DMS153 (cell line): Measurements from ENCODE around the gene ZDHHC11.
"Not testable (repeated sequence)": the region's sequence is repeated elsewhere in the genome, so short reads cannot be mapped to it uniquely, and the experiment has no call there.

Experiments
- DNase-seq: peaks from one replicate; lab custom pipeline; 2025; lab: John Stamatoyannopoulos, UW

Gene ZDHHC11

GRCh38 chr5:858726-859125 lies 7.9 kb upstream of the ZDHHC11 start:
- DNase-seq = no peak

GRCh38 chr5:856531-857425 lies 6.0 kb upstream of the ZDHHC11 start:
- no peak for DNase-seq

DNA sequence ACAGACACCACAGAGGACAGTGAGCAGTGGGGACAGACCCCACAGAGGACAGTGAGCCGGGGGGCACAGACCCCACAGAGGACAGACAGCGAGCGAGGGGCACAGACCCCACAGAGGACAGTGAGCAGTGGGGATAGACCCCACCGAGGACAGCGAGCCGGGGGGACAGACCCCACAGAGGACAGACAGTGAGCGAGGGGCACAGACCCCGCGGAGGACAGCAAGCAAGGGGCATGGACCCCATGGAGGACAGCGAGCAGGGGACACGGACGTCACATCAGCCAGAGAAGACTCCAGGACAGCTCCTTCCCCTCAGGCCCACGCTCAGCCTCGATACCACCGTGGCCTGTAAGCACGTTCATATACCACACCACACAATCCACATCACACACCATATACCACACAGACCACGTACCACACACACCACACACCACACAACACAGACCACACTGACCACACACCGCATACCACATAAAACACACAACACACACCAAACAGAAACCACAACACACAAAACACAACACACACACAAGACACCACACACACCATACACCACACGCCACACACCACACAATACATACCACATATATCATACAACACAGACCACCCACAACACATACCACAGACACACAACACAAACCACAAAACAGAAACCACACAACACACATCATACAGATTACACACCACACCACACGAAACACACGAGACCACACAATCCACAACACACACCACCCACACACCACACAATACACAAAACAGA lies 5.2 kb upstream of the ZDHHC11 start:
- no peak for DNase-seq

DNA sequence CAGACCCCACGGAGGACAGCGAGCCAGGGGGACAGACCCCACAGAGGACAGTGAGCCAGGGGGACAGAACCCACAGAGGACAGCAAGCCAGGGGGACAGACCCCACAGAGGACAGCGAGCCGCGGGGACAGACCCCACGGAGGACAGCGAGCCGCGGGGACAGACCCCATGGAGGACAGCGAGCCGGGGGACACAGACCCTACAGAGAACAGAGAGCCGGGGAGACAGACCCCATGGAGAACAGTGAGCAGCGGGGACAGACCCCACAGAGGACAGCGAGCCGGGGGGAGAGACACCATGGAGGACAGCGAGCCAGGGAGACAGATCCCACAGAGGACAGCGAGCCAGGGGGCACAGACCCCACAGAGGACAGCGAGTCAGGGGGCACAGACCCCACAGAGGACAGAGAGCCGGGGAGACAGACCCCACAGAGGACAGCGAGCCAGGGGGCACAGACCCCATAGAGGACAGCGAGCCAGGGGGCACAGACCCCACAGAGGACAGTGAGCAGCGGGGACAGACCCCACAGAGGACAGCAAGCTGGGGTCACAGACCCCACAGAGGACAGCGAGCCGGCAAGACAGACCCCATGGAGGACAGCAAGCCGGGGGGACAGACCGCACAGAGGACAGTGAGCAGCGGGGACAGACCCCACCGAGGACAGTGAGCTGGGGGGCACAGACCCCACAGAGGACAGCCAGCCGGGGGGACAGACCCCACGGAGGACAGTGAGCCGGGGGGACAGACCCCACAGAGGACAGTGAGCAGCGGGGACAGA lies 4.4 kb upstream of the ZDHHC11 start:
- DNase-seq = no peak

DNA sequence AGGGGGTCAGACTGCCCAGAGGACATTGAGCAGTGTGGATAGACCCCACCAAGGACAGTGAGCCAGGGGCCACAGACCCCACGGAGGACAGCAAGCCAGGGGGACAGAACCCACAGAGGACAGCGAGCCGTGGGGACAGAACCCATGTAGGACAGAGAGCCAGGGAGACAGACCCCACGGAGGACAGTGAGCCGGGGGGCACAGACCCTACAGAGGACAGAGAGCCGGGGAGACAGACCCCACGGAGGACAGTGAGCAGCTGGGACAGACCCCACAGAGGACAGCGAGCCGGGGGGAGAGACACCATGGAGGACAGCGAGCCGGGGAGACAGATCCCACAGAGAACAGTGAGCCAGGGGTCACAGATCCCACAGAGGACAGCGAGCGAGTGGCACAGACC lies 3.4 kb upstream of the ZDHHC11 start:
- DNase-seq = no peak

DNA sequence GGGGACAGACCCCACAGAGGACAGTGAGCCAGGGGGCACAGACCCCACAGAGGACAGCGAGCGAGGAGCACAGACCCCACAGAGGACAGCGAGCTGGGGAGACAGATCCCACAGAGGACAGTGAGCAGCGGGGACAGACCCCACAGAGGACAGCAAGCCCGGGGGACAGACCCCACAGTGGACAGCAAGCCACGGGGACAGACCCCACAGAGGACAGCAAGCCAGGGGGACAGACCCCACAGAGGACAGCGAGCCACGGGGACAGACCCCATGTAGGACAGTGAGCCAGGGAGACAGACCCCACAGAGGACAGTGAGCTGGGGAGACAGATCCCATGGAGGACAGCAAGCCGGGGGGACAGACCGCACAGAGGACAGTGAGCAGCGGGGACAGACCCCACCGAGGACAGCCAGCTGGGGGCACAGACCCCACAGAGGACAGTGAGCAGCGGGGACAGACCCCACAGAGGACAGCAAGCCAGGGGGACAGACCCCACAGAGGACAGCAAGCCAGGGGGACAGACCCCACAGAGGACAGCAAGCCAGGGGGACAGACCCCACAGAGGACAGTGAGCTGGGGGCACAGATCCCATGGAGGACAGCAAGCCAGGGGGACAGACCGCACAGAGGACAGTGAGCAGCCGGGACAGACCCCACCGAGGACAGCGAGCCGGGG lies 2.8 kb upstream of the ZDHHC11 start:
- not testable (repeated sequence) for DNase-seq

- DNase-seq = no peak
Measured at GRCh38 chr5:852431-853401, 1.9 kb upstream of the ZDHHC11 start.

DNA sequence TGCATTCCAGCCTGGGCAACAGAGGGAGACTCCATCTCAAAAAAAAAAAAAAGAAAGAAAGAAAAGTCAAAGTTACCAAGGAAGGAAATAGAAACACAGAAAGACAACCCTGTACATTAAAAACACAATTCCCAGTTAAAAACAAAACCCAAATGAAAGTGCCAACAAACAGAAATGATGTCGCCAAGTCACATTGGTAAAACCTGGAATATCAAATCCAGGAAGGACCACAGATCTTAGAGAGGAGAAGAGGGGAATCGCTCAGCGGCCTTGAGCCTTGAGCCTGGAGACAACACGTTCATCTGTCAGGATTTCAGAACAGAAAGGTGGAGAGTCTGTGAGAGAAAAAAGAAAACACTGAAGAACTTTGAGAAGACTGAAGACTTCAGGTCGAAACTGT lies 1.2 kb upstream of the ZDHHC11 start:
- DNase-seq = no peak

- no peak for DNase-seq
Measured at GRCh38 chr5:851553-851952, 767 bp upstream of the ZDHHC11 start.

DNA sequence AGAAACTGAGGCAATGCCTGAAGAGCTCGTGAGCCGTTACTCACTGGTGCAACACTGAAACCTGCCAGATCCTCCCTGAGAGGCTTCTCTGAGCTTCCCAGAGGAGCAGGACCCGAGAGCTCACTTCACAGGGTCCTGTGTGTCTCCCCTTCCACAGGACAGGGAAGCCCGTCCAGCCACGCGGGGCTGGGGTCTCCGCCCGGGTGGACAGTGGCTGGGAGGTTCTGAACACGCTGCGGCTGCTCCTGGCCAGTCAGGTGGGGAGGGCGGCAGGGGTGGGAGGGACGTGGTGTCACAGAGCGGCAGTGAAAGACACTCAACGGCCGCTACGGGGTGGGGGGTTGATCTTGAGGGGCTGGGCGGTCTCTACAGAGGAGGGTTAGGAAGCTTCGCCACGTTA lies 290 bp upstream of the ZDHHC11 start:
- DNase-seq = no peak

DNA sequence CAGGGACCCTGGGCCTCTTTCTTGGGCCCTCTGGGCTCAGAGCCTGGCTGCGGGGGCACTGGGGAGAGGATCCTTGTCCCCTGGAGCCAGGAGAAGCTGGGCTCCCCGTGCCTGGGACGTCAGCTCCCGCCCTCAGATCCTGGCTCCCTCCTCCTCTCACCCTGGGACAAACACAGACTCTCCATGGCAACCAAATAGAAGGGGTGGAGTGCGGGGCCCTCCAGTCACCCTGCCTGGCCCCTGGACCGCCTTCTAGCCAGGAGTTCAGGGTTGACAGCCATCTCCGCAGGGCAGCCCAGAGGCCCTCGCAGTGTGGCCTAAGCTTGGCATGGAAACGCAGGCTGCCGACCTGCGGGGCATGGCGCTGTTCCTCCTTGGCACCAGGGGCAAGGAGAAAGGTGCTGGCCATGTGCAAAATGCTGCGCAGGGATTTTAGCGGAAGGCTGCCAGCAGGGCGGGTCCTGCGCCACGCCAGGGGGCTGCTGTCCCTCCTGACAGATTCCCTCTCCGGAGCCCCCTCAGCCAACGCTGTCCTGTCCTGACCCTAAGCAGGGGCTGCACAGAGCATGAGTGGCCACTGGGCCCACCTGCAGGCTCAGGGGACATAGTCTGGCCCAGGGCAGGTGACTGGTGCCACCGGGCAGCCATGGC lies 1.0 kb downstream of the ZDHHC11 start:
- no peak for DNase-seq

DNA sequence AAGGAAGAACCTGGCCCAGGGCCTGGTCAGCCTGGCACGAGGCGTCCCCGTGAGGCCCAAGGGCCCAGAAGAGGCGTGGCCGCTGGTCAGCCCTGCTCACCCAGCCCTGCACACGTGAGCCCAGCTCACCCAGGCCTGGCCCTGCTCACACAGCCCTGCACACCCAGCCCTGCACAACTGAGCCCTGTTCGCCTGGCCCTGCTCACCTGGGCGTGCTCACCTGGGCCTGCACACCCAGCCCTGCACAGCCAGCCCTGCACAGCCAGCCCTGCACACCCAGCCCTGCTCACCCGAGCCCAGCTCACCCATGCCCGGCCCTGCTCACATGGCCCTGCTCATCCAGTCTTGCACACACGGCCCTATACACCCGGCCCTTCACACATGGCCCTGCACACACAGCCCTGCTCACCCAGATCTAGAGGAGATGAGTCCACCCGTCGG lies 2.1 kb downstream of the ZDHHC11 start:
- DNase-seq = no peak

DNA sequence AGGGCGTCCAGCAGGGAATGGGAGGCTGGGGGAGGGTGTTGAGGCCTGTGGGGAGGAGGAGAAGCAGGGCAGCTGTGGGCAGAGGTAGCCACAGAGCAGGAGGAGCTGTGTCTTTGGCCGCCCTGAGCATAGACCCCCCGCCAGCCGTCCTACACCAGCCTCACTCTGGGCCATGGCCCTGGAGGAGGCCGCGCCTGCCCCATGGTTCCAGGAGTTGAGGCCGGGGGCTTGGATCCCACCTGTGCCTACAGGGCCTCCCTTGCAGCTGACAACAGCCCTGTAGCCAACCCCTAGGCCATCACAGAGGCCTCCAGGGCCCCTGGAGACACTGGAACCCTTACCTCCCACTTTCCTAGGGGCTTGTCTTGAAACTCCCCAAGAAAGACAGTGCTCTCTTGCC lies 3.0 kb downstream of the ZDHHC11 start:
- DNase-seq = not testable (repeated sequence)

DNA sequence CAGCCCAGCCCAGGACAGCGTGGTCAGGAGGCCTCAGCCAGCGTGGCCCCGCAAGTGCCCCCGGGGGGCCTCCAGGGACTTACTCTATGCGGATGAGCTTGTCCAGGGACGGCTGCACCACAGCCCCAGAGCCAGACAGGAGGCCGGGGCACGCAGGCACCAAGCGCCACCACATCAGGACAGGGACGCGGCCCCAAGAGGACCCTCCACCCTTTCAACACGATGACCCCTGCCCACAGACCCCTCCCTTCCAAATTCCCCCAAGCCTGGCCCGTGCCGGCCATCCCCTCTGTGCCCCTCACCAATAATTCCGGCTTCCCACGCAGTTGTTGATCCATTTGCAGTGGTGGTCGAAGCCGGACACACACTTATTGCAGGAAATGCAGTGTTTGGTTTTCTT lies 3.6 kb downstream of the ZDHHC11 start:
- not testable (repeated sequence) for DNase-seq

DNA sequence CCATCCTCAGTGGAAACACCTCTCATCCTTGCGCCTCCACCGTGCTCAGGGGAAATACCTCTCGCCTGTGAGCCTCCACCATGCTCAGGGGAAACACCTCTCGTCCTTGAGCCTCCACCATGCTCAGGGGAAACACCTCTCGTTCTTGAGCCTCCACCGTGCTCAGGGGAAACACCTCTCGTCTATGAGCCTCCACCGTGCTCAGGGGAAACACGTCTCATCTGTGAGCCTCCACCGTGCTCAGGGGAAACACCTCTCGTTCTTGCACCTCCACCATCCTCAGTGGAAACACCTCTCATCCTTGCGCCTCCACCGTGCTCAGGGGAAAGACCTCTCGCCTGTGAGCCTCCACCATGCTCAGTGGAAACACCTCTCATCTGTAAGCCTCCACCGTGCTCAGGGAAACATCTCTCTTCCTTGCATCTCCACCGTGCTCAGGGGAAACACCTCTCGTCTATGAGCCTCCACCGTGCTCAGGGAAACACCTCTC lies 4.1 kb downstream of the ZDHHC11 start:
- not testable (repeated sequence) for DNase-seq

DNA sequence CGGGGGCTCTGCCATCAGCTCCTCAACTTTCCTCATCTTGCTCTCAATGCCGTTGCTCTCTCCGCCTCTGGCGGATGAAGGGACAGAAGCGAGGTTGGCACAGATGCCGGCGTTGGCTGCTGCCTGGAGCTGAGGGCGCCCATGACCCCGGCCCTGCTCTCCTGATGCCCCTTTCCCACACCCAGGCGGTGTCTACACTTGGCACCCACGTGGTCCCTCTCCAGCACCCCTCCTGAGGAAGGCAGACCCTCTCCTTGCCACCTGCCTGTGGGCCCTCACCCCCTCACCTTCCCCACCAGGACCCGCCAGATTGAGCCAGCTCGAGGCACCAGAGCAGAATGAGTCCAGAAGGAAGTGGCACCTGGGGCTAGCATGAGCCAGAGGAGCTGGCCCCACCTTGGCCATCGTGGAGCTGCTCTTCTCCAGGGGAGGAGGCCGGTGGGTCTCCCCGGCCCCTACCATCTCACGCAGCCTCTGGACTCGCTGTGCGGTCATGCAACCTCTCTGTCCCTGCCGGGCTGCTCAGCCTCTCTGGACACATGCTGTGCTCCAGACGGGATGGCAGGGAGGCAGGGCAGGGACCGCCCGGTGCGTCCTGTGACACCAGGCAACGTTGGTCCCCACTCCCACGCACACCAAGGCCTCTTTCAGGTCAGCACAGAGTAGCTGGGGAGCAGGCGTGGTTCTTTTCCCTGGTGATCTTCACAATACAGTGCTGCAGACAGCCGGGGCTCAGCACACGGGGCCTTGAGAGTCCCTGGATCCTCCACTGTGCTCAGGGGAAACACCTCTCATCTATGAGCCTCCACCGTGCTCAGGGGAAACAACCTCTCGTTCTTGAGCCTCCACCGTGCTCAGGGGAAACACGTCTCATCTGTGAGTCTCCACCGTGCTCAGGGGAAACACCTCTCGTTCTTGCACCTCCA lies 4.8 kb downstream of the ZDHHC11 start:
- not testable (repeated sequence) for DNase-seq

DNA sequence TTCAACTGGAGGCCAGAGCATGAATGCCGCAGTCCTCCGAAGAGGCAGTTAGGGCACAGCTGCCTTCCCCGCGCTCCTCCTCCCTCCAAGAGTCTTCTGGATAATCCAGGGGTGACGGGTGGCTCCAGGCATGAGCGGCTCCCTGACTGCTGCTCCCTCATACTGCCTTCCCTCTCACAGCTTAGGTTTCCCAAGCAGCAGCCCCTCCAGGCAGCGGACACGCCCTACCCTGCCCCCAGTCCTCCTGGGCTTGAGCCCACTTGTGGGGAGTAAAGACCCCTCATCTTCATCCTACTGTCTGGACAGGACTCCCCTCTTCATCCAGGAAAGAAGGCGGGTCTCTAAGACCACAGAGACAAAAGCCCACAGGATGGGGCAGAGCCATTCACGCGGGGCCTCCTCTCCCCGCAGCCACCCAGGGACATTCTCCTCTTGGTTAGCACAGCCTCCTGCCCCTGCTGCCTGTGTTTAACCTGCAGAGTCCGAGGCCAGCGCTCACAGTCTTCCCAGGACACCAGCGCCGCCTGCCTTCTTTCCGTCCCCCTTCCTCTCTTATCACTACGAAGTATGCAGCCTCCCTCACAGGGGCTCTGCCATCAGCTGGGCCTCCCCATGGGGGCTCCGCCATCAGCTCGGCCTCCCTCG lies 5.6 kb downstream of the ZDHHC11 start:
- DNase-seq = not testable (repeated sequence)

DNA sequence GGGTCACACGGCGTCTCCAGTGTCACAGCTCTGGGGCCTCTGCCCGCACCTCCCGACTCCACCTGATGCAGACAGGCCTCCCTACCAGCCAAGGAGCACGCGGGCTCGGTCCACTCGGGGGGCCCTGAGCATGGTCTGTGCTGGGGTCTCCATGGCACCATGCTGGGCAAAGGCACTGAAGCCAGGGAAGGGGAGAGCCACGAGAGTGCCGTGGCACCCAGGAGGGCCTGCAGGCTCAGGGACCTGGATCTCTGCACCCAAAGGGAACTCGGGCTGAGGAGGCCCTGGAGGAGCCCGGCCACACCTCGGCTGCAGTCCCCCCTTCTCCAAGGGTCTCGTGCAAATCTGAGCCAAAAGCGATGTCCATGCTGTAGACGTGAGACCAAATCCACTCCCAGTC lies 6.4 kb downstream of the ZDHHC11 start:
- DNase-seq = not testable (repeated sequence)
